HEK293 (cell line): Measurements from ENCODE around the gene TWIST2.

Experiments
- MYNN ChIP-seq: fragments of 450-650 bp; formaldehyde crosslinking; IDR thresholded peaks from 2 replicates; pipeline ENCODE4 v1.5.1; 2016; ENCODE audit warnings: missing biosample characterization, missing genetic modification characterization, borderline replicate concordance
- REST ChIP-seq: fragments of 450-650 bp; formaldehyde crosslinking; IDR thresholded peaks from 2 replicates; pipeline ENCODE4 v1.5.1; 2016; ENCODE audit warnings: missing biosample characterization, missing genetic modification characterization
- SALL2 ChIP-seq: fragments of 450-650 bp; formaldehyde crosslinking; IDR thresholded peaks from 2 replicates; pipeline ENCODE4 v1.5.0; 2017; ENCODE audit warnings: missing biosample characterization, mild to moderate bottlenecking, missing genetic modification characterization, borderline replicate concordance
- ZIC2 ChIP-seq: fragments of 450-650 bp; formaldehyde crosslinking; IDR thresholded peaks from 2 replicates; pipeline ENCODE4 v1.5.1; 2016; ENCODE audit warnings: missing biosample characterization, missing genetic modification characterization
- ZNF18 ChIP-seq: fragments of 450-650 bp; formaldehyde crosslinking; IDR thresholded peaks from 2 replicates; pipeline ENCODE4 v1.5.1; 2016; ENCODE audit warnings: missing biosample characterization, missing genetic modification characterization
- ZNF202 ChIP-seq: fragments of 450-650 bp; formaldehyde crosslinking; IDR thresholded peaks from 2 replicates; pipeline ENCODE4 v1.5.1; 2016; ENCODE audit warnings: missing biosample characterization, missing genetic modification characterization, borderline replicate concordance
- ZNF311 ChIP-seq: fragments of 450-650 bp; formaldehyde crosslinking; IDR thresholded peaks from 2 replicates; pipeline ENCODE4 v1.5.1; 2017; ENCODE audit warnings: missing biosample characterization, missing genetic modification characterization, borderline replicate concordance
- ZNF747 ChIP-seq: fragments of 450-650 bp; formaldehyde crosslinking; IDR thresholded peaks from 2 replicates; pipeline ENCODE4 v1.5.1; 2016; ENCODE audit warnings: missing biosample characterization, missing genetic modification characterization
- TF ChIP-seq, protein P1 (sequence below): fragments of 450-650 bp; formaldehyde crosslinking; IDR thresholded peaks from 2 replicates; pipeline ENCODE4 v1.5.1; 2016; ENCODE audit warnings: missing biosample characterization, missing genetic modification characterization

DNA sequence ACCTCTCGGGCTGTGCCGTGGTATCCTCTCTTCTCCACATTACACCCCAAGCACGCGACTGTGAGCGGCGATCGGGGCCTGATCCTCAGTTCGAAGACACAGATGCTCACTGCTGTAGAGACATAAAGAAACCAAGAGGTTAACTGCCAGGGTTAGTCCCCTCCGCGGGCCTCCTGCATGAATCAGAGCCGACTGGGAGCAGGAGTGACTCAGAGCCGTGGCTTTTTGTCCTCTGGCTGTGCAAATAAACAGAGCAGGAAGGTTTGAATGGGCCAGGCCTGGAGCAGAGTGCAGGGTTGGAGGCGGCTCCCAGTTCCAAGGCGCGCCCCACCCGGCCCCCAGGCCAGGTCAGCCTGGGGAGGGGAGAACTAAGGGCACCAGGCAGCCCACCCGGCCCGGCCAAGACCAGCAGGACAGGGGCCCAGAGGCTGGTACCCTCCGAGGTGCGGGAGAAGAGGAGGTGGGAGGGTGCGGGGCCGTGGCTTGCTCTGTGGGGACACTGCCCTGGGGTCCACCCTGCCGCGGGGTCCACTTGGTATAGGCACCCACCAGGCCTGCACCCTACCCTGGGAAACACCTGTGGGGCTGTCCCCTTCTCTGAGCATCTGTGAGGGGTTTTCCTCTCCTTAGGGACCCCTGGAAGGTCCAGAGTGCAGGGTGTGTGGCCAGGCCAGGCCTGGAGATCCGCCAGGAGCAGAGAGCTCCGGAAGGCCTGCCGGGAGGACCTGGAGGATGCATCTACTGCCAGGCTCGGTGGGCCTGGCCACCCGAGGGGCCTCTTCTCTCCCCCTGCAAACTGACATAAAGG, 16.5 kb downstream of the TWIST2 start:
- TF ChIP-seq, protein P1, sequence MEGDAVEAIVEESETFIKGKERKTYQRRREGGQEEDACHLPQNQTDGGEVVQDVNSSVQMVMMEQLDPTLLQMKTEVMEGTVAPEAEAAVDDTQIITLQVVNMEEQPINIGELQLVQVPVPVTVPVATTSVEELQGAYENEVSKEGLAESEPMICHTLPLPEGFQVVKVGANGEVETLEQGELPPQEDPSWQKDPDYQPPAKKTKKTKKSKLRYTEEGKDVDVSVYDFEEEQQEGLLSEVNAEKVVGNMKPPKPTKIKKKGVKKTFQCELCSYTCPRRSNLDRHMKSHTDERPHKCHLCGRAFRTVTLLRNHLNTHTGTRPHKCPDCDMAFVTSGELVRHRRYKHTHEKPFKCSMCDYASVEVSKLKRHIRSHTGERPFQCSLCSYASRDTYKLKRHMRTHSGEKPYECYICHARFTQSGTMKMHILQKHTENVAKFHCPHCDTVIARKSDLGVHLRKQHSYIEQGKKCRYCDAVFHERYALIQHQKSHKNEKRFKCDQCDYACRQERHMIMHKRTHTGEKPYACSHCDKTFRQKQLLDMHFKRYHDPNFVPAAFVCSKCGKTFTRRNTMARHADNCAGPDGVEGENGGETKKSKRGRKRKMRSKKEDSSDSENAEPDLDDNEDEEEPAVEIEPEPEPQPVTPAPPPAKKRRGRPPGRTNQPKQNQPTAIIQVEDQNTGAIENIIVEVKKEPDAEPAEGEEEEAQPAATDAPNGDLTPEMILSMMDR (tag by site-specific recombination), result no peak
- peak; percentile 43 for TF ChIP-seq ZIC2
- no peak for TF ChIP-seq SALL2 (tag by site-specific recombination)
- TF ChIP-seq REST (tag by site-specific recombination), result no peak
- no peak for TF ChIP-seq ZNF18
- no peak for TF ChIP-seq ZNF747 (tag by site-specific recombination)
- TF ChIP-seq MYNN (tag by site-specific recombination), result no peak
- no peak for TF ChIP-seq ZNF202 (tag by site-specific recombination)
- TF ChIP-seq ZNF311 (tag by site-specific recombination), result no peak
